Activated naive CD8-positive, alpha-beta T cell treated with anti-CD3 and anti-CD28 coated beads, Interleukin-2, amount 10 ng/mL, durations not matched to agents 7 days and 5 days (primary cell): Measurements from ENCODE around the gene PARVB. TPM values are rescaled to one million over a fixed set of nuclear protein-coding genes. Genes with fewer than 3 reads are reported as not detected.

ENCODE experiments used
- ATAC-seq: fragments of 150-1000 bp; cut with Tn5 transposase; one replicate; pipeline ENCODE4 v1.10.0; 2021; ENCODE audit warnings: low read depth, moderate library complexity
- POLR2A ChIA-PET: fragments of 350-600 bp; sonication (Branson Sonifier 250); formaldehyde crosslinking; loops from one replicate; lab custom pipeline; 2021; ENCODE audit warnings: antibody characterized with exemption; lab: Charles Lee
- DNase-seq: peaks from one replicate; pipeline ENCODE4 v3.0.0; 2021
- H3K27ac Mint-ChIP-seq: one replicate; pipeline ENCODE4 v1.8.0; 2022; ENCODE audit warnings: mild to moderate bottlenecking, mixed read lengths
- H3K27me3 Mint-ChIP-seq: one replicate; pipeline ENCODE4 v1.8.0; 2022; ENCODE audit warnings: mild to moderate bottlenecking, moderate library complexity, mixed read lengths
- H3K36me3 Mint-ChIP-seq: one replicate; pipeline ENCODE4 v1.8.0; 2021; ENCODE audit warnings: mild to moderate bottlenecking, mixed read lengths
- H3K4me1 Mint-ChIP-seq: one replicate; pipeline ENCODE4 v1.8.0; 2021; ENCODE audit warnings: mixed read lengths
- H3K4me3 Mint-ChIP-seq: one replicate; pipeline ENCODE4 v1.8.0; 2022; ENCODE audit warnings: mild to moderate bottlenecking, moderate library complexity, mixed read lengths
- H3K9me3 Mint-ChIP-seq: one replicate; pipeline ENCODE4 v1.8.0; 2021; ENCODE audit warnings: mixed read lengths
- total RNA-seq, 2 experiments: library from RNA; stranded (reverse); gene quantifications; one replicate each; pipeline ENCODE4 v1.2.3, GENCODE V29; 2021

The PARVB gene
- total RNA-seq, 2 experiments from 2014 or later: 39.6 to 40.7 TPM

- ATAC-seq (no peak), DNase-seq (peak; percentile 22)
- no peak overlapping the region for H3K27ac Mint-ChIP-seq
- H3K4me3 Mint-ChIP-seq: no peak overlapping the region
- peaks cover 23% of the 10 kb centered on the region for H3K4me1 Mint-ChIP-seq
- no peaks in the 10 kb centered on the region for H3K27me3 Mint-ChIP-seq
- H3K36me3 Mint-ChIP-seq: peaks cover 39% of the 10 kb centered on the region
- no peaks in the 10 kb centered on the region for H3K9me3 Mint-ChIP-seq
- POLR2A ChIA-PET: no interaction called here
Measured at GRCh38 chr22:44201665-44202064, 177.6 kb downstream of the PARVB start.

- no peak overlapping the region for H3K4me3 Mint-ChIP-seq
- no peaks in the 10 kb centered on the region for H3K9me3 Mint-ChIP-seq
- DNase-seq (peak; percentile 11), ATAC-seq (no peak)
- no peak overlapping the region for H3K27ac Mint-ChIP-seq
- peaks cover 39% of the 10 kb centered on the region for H3K36me3 Mint-ChIP-seq
- no peaks in the 10 kb centered on the region for H3K27me3 Mint-ChIP-seq
- peaks cover 23% of the 10 kb centered on the region for H3K4me1 Mint-ChIP-seq
- POLR2A ChIA-PET: no interaction called here
Measured at GRCh38 chr22:44202261-44202789, 178.2 kb downstream of the PARVB start.

GRCh38 chr22:44203203-44203602 lies 179.1 kb downstream of the PARVB start:
- no peaks in the 10 kb centered on the region for H3K9me3 Mint-ChIP-seq
- H3K36me3 Mint-ChIP-seq: peaks cover 39% of the 10 kb centered on the region
- POLR2A ChIA-PET: no interaction called here
- no peak overlapping the region for H3K4me3 Mint-ChIP-seq
- DNase-seq: no peak
- no peak for ATAC-seq
- no peak overlapping the region for H3K27ac Mint-ChIP-seq
- H3K4me1 Mint-ChIP-seq: peaks cover 21% of the 10 kb centered on the region
- no peaks in the 10 kb centered on the region for H3K27me3 Mint-ChIP-seq

DNA sequence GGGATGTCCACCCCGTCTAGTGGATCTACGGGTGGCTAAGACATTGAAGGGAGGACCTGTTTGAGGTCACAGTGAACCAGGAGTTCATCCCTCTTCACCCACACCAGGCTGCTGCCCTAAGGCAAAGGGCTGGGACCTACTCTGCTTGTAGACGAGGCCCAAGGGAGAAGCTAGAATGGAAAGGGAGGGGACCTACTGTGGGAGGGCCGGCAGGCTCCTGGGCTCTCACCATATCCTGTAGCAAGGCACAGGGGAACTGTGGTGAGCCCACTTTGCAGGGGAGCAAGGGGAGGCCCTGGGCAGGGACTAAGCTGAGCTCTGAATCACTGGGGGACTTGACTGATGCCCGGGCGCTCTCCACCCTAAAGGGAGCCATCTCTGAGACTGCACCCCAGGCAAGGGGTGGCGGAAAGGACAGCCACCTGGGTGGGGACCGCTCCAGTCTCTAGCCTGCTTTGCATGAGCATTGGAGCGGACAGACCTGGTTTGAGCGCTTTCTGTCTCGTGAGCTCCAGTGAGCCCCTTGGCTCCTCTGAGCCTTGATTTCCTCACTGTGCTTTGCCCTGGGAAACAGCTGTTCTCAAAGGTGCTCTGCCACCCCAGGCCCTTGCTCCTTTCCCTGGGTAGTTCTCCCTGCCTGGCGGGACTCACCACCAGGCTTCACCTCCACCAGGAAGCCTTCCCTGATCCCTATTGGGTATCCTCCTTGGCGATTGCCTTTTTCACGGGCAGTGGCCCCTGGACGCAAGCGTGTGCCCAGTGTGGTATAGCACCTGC lies 180.8 kb downstream of the PARVB start:
- Mint-ChIP-seq H3K27me3 (no peaks in the 10 kb centered on the region), H3K4me3 (no peak overlapping the region), H3K36me3 (peaks cover 38% of the 10 kb centered on the region), H3K9me3 (peaks cover 5% of the 10 kb centered on the region), H3K4me1 (peaks cover 18% of the 10 kb centered on the region), H3K27ac (no peak overlapping the region)
- POLR2A ChIA-PET: no interaction called here
- ATAC-seq: no peak
- peak; percentile 23 for DNase-seq

- H3K36me3 Mint-ChIP-seq: peaks cover 36% of the 10 kb centered on the region
- H3K4me3 Mint-ChIP-seq: no peak overlapping the region
- ATAC-seq: no peak
- no peaks in the 10 kb centered on the region for H3K27me3 Mint-ChIP-seq
- DNase-seq: peak; percentile 25
- peaks cover 5% of the 10 kb centered on the region for H3K9me3 Mint-ChIP-seq
- H3K27ac Mint-ChIP-seq: no peak overlapping the region
- peaks cover 14% of the 10 kb centered on the region for H3K4me1 Mint-ChIP-seq
- POLR2A ChIA-PET: no interaction called here
Measured at GRCh38 chr22:44205516-44206329, 181.6 kb downstream of the PARVB start.

DNA sequence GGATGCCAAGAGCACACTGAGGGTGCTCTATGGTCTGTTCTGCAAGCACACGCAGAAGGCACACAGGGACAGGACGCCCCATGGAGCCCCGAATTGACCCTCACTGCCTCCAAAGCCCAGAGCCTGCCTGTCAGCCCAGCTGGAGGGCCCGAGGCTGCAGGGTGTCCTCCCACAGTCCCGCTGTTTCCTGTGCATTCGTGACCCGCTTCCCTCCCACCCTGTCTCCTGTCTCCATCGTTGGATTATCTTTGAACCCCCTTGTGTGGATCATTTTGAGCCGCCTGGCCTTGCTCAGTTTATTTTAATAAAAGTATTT lies 182.2 kb downstream of the PARVB start:
- Mint-ChIP-seq H3K4me1 (peaks cover 10% of the 10 kb centered on the region), H3K4me3 (no peak overlapping the region), H3K9me3 (peaks cover 5% of the 10 kb centered on the region), H3K27ac (no peak overlapping the region), H3K27me3 (no peaks in the 10 kb centered on the region), H3K36me3 (peaks cover 34% of the 10 kb centered on the region)
- peak; percentile 15 for DNase-seq
- no peak for ATAC-seq
- POLR2A ChIA-PET: no interaction called here

DNA sequence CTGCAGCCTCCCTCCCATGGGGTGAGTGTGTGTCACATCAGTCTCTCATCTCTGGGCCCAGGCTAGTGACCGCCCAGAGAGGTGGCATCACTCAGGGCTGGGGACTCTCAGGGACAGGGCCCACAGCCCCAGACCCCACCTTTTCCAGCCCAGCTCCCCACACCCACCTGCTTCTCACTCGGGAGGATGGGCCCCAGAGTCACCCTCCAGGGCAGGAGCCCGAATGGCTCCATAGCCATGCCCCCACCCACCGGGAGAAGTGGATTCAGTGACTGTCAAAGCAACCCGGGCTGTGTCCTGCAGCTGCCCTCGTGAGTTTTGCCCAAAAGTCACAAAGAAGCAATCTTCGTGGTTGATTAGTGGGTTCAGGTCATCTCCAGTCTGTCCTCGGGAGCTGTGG lies 182.6 kb downstream of the PARVB start:
- Mint-ChIP-seq H3K9me3 (peaks cover 5% of the 10 kb centered on the region), H3K4me3 (no peak overlapping the region), H3K27ac (no peak overlapping the region), H3K4me1 (peaks cover 10% of the 10 kb centered on the region), H3K36me3 (peaks cover 34% of the 10 kb centered on the region), H3K27me3 (no peaks in the 10 kb centered on the region)
- ATAC-seq (no peak), DNase-seq (peak; percentile 7)
- POLR2A ChIA-PET: interaction anchor here (1.4 kb wide), 1 partner anchor 26 kb away, joined by 4 read pairs; the partner anchor contains the start of gene PARVG

DNA sequence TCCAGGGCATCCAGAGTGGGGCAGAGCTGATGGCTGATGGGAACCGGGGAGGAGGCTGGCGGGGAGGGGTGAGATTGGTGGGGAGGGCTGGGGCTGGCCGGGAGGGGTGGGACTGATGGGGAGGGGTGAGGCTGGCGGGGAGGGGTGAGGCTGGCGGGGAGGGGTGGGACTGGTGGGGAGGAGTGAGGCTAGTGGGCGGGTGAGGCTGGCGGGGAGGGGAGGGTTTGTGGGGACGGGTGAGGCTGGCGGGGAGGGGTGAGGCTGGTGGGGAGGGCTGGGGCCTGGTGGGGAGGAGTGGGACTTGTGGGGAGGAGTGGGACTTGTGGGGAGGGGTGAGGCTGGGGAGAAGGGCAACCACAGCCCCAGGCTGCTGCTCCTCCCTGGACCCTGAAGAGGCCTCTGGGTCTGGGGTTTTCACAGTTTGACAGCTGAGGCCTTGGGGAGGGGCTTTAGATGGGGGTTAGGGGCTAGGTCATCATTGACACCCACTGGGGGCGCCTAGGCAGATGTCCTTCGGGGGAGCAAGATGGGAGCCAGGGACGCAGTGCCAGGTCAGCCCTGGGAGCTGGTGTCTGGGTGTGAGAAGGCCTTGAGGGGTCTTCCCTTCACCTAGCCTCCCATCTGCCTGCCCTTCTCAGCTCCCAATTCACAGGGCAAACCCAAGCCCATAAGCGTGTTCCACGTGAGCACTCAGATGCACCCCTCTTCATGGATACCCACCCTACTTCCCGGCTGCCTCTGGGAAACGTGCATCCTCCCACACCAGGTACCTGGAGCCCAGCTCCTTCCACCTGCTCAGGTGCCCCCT lies 183.3 kb downstream of the PARVB start:
- H3K27me3 Mint-ChIP-seq: no peaks in the 10 kb centered on the region
- peaks cover 5% of the 10 kb centered on the region for H3K9me3 Mint-ChIP-seq
- peaks cover 10% of the 10 kb centered on the region for H3K4me1 Mint-ChIP-seq
- POLR2A ChIA-PET: interaction anchor here (0.8 to 1.4 kb wide), 3 partner anchors 19 to 27 kb away, joined by 3 to 4 read pairs (median 3); partner anchors contain the start of gene PARVG
- no peak overlapping the region for H3K4me3 Mint-ChIP-seq
- peaks cover 31% of the 10 kb centered on the region for H3K36me3 Mint-ChIP-seq
- no peak for DNase-seq
- peak; percentile 28 for ATAC-seq
- H3K27ac Mint-ChIP-seq: no peak overlapping the region

DNA sequence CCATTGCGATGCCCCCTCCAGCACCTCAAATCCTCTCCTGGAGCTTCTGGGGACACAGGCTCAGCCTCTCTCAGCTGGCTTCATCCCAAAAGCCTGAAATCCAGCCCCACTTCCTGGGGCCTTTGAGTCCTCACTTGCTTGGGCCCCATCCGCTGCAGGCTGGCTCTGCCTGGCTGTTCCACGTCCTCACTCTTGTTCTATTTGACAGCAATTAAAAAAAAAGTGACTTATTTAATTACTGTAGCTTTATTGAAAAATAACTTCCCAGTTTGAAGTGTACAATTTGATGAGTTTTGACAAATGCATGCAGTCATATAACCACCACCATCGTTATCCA lies 183.8 kb downstream of the PARVB start:
- DNase-seq: no peak
- Mint-ChIP-seq H3K4me1 (peaks cover 10% of the 10 kb centered on the region), H3K36me3 (peaks cover 25% of the 10 kb centered on the region), H3K27ac (no peak overlapping the region), H3K4me3 (no peak overlapping the region), H3K27me3 (no peaks in the 10 kb centered on the region), H3K9me3 (peaks cover 5% of the 10 kb centered on the region)
- no peak for ATAC-seq
- POLR2A ChIA-PET: interaction anchor here (0.8 to 1.4 kb wide), 3 partner anchors 20 to 28 kb away, joined by 3 to 4 read pairs (median 3); partner anchors contain the start of gene PARVG

DNA sequence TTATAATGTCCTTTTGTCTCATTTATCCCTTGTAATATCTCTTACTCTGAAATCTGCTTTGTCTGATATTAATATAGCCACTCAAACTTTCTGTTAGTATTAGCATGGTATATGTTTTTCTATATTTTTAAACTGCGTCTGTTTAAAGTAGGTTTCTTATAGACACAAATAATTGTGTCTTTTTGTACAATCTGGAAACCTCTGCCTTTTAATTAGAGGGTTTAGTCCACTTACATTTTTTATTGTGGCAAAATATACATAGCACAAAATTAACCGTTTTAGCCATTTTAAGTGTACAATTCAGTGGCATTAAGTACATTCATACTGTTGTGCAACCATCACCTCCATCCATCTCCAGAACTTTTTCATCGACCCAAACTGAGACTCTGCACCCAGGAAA lies 185.2 kb downstream of the PARVB start:
- Mint-ChIP-seq H3K4me1 (peaks cover 8% of the 10 kb centered on the region), H3K27ac (no peak overlapping the region), H3K9me3 (peaks cover 5% of the 10 kb centered on the region), H3K4me3 (no peak overlapping the region), H3K36me3 (peaks cover 24% of the 10 kb centered on the region), H3K27me3 (no peaks in the 10 kb centered on the region)
- ATAC-seq (no peak), DNase-seq (no peak)
- POLR2A ChIA-PET: no interaction called here

DNA sequence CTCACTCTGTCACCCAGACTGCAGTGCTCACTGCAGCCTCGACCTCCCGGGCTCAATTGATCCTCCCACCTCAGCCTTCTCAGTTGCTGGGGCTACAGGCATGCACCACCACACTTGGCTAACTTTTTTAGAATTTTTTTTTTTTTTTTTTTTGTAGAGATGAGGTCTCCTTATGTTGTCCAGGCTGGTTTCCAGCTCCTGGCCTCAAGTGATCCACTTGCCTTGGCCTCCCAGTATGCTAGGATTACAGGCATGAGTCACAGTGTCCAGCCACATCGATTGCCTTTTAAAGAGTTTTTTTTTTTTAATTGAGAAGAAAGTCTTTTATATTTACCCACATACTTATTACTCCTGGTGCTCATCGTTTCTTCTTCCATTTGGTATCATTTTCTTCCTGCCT lies 186.6 kb downstream of the PARVB start:
- Mint-ChIP-seq H3K4me1 (peaks cover 8% of the 10 kb centered on the region), H3K9me3 (peaks cover 5% of the 10 kb centered on the region), H3K4me3 (no peak overlapping the region), H3K27me3 (no peaks in the 10 kb centered on the region), H3K27ac (no peak overlapping the region), H3K36me3 (peaks cover 22% of the 10 kb centered on the region)
- POLR2A ChIA-PET: interaction anchor here (0.7 kb wide), 1 partner anchor 186 kb away, joined by 3 read pairs; no protein-coding TSS in a partner anchor
- DNase-seq: no peak
- ATAC-seq: no peak

- ATAC-seq: no peak
Measured at GRCh38 chr22:44211256-44211945, 187.3 kb downstream of the PARVB start.

More at GRCh38 chr22:44211256-44211945, 187.3 kb downstream of the PARVB start:
- H3K27ac Mint-ChIP-seq: no peak overlapping the region
- H3K9me3 Mint-ChIP-seq: peaks cover 5% of the 10 kb centered on the region
- DNase-seq: no peak
- no peak overlapping the region for H3K4me3 Mint-ChIP-seq
- peaks cover 19% of the 10 kb centered on the region for H3K36me3 Mint-ChIP-seq
- POLR2A ChIA-PET: interaction anchor here (0.7 to 0.9 kb wide), 2 partner anchors 29 to 186 kb away, joined by 3 read pairs; no protein-coding TSS in a partner anchor
- H3K27me3 Mint-ChIP-seq: no peaks in the 10 kb centered on the region
- peaks cover 8% of the 10 kb centered on the region for H3K4me1 Mint-ChIP-seq
